A549 (cell line): Measurements from ENCODE around the gene GPR150. TPM values are rescaled to one million over a fixed set of nuclear protein-coding genes. Genes with fewer than 3 reads are reported as not detected.
A peak's percentile ranks its signal among the peaks of the same experiment; 100 is the strongest.

Experiments used
- ATAC-seq, 2 experiments: fragments of 200-7000 bp in 1 of 2; fragments of >200 bp in 1 of 2; cut with Nextera tagmentation in 1 of 2; cut with Tn5 transposase in 1 of 2; 3 replicates each; pipeline versions ENCODE4 v1.8.0 to v1.9.1; 2018 to 2020; ENCODE audit warnings: mild to moderate bottlenecking in 1 of 2, moderate library complexity in 1 of 2
- CTCF ChIA-PET: fragments of 300-600 bp; sonication (Branson Sonifier 250); formaldehyde crosslinking; extraction: SDS; loops from one replicate; lab custom pipeline; 2021; ENCODE audit warnings: antibody characterized with exemption, inconsistent platforms; lab: Yijun Ruan, JAX
- POLR2A ChIA-PET: fragments of 350-600 bp; formaldehyde crosslinking; extraction: SDS; loops from one replicate; lab custom pipeline; 2021; ENCODE audit warnings: antibody characterized with exemption, inconsistent platforms; lab: Yijun Ruan, JAX
- DNase-seq, 2 experiments: peaks; one replicate each; pipeline versions ENCODE4 v3.0.0 to v3.0.0-alpha.2; 2011 to 2016; ENCODE audit warnings: low read depth in 1 of 2, low spot score in 1 of 2
- FAIRE-seq: peaks from 2 replicates; lab custom pipeline; 2011; peaks lifted over from hg19 to GRCh38; lab: Jason Lieb, UNC
- H3K27ac ChIP-seq, 2 experiments: fragments of >200 bp; sonication (Bioruptor Twin); formaldehyde crosslinking; 3 replicates each; pipeline ENCODE4 v1.5.1; 2016 to 2017
- H3K4me1 ChIP-seq: fragments of >200 bp; sonication (Bioruptor Twin); formaldehyde crosslinking; 3 replicates; pipeline ENCODE4 v1.6.1; 2016
- H3K4me2 ChIP-seq: fragments of >200 bp; sonication (Bioruptor Twin); formaldehyde crosslinking; 3 replicates; pipeline ENCODE4 v1.6.1; 2016
- H3K4me3 ChIP-seq: fragments of >200 bp; sonication (Bioruptor Twin); formaldehyde crosslinking; 3 replicates; pipeline ENCODE4 v1.5.1; 2016
- H3K9me3 ChIP-seq: fragments of >200 bp; sonication (Bioruptor Twin); formaldehyde crosslinking; 3 replicates; pipeline ENCODE4 v1.6.1; 2016
- CBX2 ChIP-seq: fragments of 200-600 bp; sonication (generic); IDR thresholded peaks from 2 replicates; pipeline ENCODE4 v1.6.1; 2016; ENCODE audit warnings: low read depth, mild to moderate bottlenecking, borderline replicate concordance
- CEBPB ChIP-seq, 2 experiments: fragments of >200 bp in 1 of 2; sonication (Bioruptor Twin) in 1 of 2; formaldehyde crosslinking in 1 of 2; IDR thresholded peaks; 2 replicates each; pipeline ENCODE4 v1.6.1; 2012 to 2016
- CHD4 ChIP-seq: fragments of 200-600 bp; sonication (generic); IDR thresholded peaks from 2 replicates; pipeline ENCODE4 v1.6.1; 2016; ENCODE audit warnings: antibody characterized with exemption, mild to moderate bottlenecking, borderline replicate concordance
- CTCF ChIP-seq: fragments of >200 bp; sonication (Bioruptor Twin); formaldehyde crosslinking; IDR thresholded peaks from 3 replicates; pipeline ENCODE4 v1.5.1; 2016
- E2F6 ChIP-seq: IDR thresholded peaks from 2 replicates; pipeline ENCODE4 v1.6.1; 2012; ENCODE audit warnings: low read depth, borderline replicate concordance
- EHMT2 ChIP-seq: fragments of 200-600 bp; sonication (generic); IDR thresholded peaks from 2 replicates; pipeline ENCODE4 v1.6.1; 2016; ENCODE audit warnings: antibody characterized with exemption, low read depth, mild to moderate bottlenecking, moderate library complexity
- ELK1 ChIP-seq: fragments of 150-350 bp; IDR thresholded peaks from 2 replicates; pipeline ENCODE4 v1.6.1; 2014; ENCODE audit warnings: low read depth, mild to moderate bottlenecking, low read length
- ESRRA ChIP-seq: fragments of 150-350 bp; IDR thresholded peaks from 2 replicates; pipeline ENCODE4 v1.6.1; 2014; ENCODE audit warnings: mild to moderate bottlenecking, low read length, borderline replicate concordance
- FOSB ChIP-seq: fragments of 250-450 bp; sonication (Bioruptor Pico); IDR thresholded peaks from 2 replicates; pipeline ENCODE4 v1.5.0; 2020; ENCODE audit warnings: mild to moderate bottlenecking, moderate library complexity
- FOXS1 ChIP-seq: fragments of 250-450 bp; sonication (Bioruptor Pico); IDR thresholded peaks from 2 replicates; pipeline ENCODE4 v1.5.0; 2020; ENCODE audit warnings: mild to moderate bottlenecking, moderate library complexity
- GATA3 ChIP-seq: IDR thresholded peaks from 2 replicates; pipeline ENCODE4 v1.6.1; 2012; ENCODE audit warnings: borderline replicate concordance
- HMGXB4 ChIP-seq: fragments of 250-450 bp; sonication (Bioruptor Pico); IDR thresholded peaks from 2 replicates; pipeline ENCODE4 v1.5.0; 2021; ENCODE audit warnings: mild to moderate bottlenecking, moderate library complexity, borderline replicate concordance
- HOXB13 ChIP-seq: fragments of 250-450 bp; sonication (Bioruptor Pico); IDR thresholded peaks from 2 replicates; pipeline ENCODE4 v1.5.0; 2020; ENCODE audit warnings: low read depth, mild to moderate bottlenecking, moderate library complexity
- HOXB5 ChIP-seq: fragments of 250-450 bp; sonication (Bioruptor Pico); IDR thresholded peaks from 2 replicates; pipeline ENCODE4 v1.5.0; 2020; ENCODE audit warnings: mild to moderate bottlenecking, moderate library complexity
- JUN ChIP-seq, 2 experiments: fragments of >200 bp; sonication (Bioruptor Twin); formaldehyde crosslinking; IDR thresholded peaks; 2 replicates in 1 of 2; 3 replicates in 1 of 2; pipeline ENCODE4 v1.6.1; 2016 to 2017
- JUNB ChIP-seq: fragments of >200 bp; sonication (Bioruptor Twin); formaldehyde crosslinking; IDR thresholded peaks from 2 replicates; pipeline ENCODE4 v1.6.1; 2016
- MAX ChIP-seq: IDR thresholded peaks from 2 replicates; pipeline ENCODE4 v1.6.1; 2012
- MAZ ChIP-seq: fragments of 150-350 bp; IDR thresholded peaks from 2 replicates; pipeline ENCODE4 v1.6.1; 2014; ENCODE audit warnings: antibody characterized with exemption, low read depth, low read length, borderline replicate concordance
- MYC ChIP-seq: IDR thresholded peaks from 2 replicates; pipeline ENCODE4 v1.6.1; 2012; ENCODE audit warnings: mild to moderate bottlenecking, inconsistent platforms, low read length, improper control_type of control experiment, borderline replicate concordance
- NPAS2 ChIP-seq: fragments of 250-450 bp; sonication (Bioruptor Pico); IDR thresholded peaks from 2 replicates; pipeline ENCODE4 v1.8.0; 2022; ENCODE audit warnings: mild to moderate bottlenecking, moderate library complexity, borderline replicate concordance
- PHF8 ChIP-seq: fragments of 200-600 bp; sonication (generic); IDR thresholded peaks from 2 replicates; pipeline ENCODE4 v1.6.1; 2016; ENCODE audit warnings: low read depth, mild to moderate bottlenecking, antibody characterized with exemption, moderate library complexity, borderline replicate concordance
- POLR2A ChIP-seq: IDR thresholded peaks from 2 replicates; pipeline ENCODE4 v1.6.1; 2012; ENCODE audit warnings: mild to moderate bottlenecking, low read length
- POLR2AphosphoS2 ChIP-seq: conservative IDR thresholded peaks from 2 replicates; pipeline ENCODE4 v1.6.1; 2012; ENCODE audit warnings: low read length, improper control_type of control experiment, inconsistent platforms
- SREBF2 ChIP-seq: fragments of 450-650 bp; IDR thresholded peaks from 2 replicates; pipeline ENCODE4 v1.6.1; 2014; ENCODE audit warnings: mild to moderate bottlenecking, moderate library complexity
- ZNF302 ChIP-seq: fragments of 250-450 bp; sonication (Bioruptor Pico); IDR thresholded peaks from 2 replicates; pipeline ENCODE4 v1.9.0; 2021; ENCODE audit warnings: inconsistent platforms, mild to moderate bottlenecking, moderate library complexity
- WGBS: methylation state at CpG from one replicate; pipeline ENCODE4 v1.1.6; 2017; ENCODE audit errors: missing lambda C conversion rate; 5-methylcytosine and 5-hydroxymethylcytosine counted together
- polyA plus RNA-seq, 4 experiments: library from polyadenylated mRNA; depleted of rRNA in 3 of 4; stranded (reverse); fragments of >200 nt; fragmentation: RNase III in 1 of 4; extraction: RNeasy Plus Mini Kit Qiagen cat#74134 plus additional on column Dnase treatment in 1 of 4; gene quantifications; 2 replicates in 3 of 4; 3 replicates in 1 of 4; pipeline ENCODE4 v1.2.3, GENCODE V29; 2011 to 2017

GPR150 gene
- polyA plus RNA-seq, 2 of the 4 experiments (the other 2 are of a cell fraction): 0.13 TPM; not detected in 1

GRCh38 chr5:95646569-95647431, 26.9 kb downstream of the GPR150 start, which contains the start of gene RFESD (continued):
- 0 out of 2 replicates have a peak, but pooled peaks have one; percentile 8 for TF ChIP-seq ELK1
- TF ChIP-seq GATA3: peak; percentile 91
- TF ChIP-seq POLR2AphosphoS2: no peak
- no peak for TF ChIP-seq SREBF2
- TF ChIP-seq MAX: peak; percentile 94
- no peak; the same call in 2 of the 3 replicates for TF ChIP-seq CTCF
- peak; percentile 76 to 85; a peak in 3 of 5 replicates for TF ChIP-seq JUN (IDR thresholded peaks at IDR 0.05)

GRCh38 chr5:95647886-95648860, 28.3 kb downstream of the GPR150 start:
- peak overlapping the region; percentile 89 for H3K4me2 ChIP-seq
- CTCF ChIA-PET: interaction anchor here (1.8 to 7.7 kb wide), 6 partner anchors 11 to 199 kb away, joined by 5 to 104 read pairs (median 15); partner anchors contain the start of gene GLRX
- peak overlapping the region; percentile 47; the same call in 2 of the 3 replicates for H3K4me3 ChIP-seq
- ATAC-seq: no peak
- 68% methylated on average over 12 of the region's 12 CpGs for WGBS
- DNase-seq: peak in 1 of 2 experiments; percentile 26
- POLR2A ChIA-PET: interaction anchor here (2.1 kb wide), 1 partner anchor 133 kb away, joined by 8 read pairs; no protein-coding TSS in a partner anchor
- TF ChIP-seq JUNB (no peak), NPAS2 (no peak), HOXB5 (no peak), CHD4 (no peak), CBX2 (no peak), EHMT2 (no peak), ESRRA (no peak), HMGXB4 (CRISPR knock-in tag) (no peak), POLR2A (no peak), E2F6 (no peak), CEBPB (IDR thresholded peaks at IDR 0.05) (no peak), HOXB13 (CRISPR knock-in tag) (no peak), MAZ (no peak), FOSB (no peak), MYC (no peak), PHF8 (no peak), ELK1 (no peak), FOXS1 (CRISPR knock-in tag) (no peak), ZNF302 (CRISPR knock-in tag) (no peak)
- H3K27ac ChIP-seq: peak overlapping the region; percentile 85 to 87
- H3K9me3 ChIP-seq: no peaks in the 10 kb centered on the region
- H3K4me1 ChIP-seq: peaks cover 14% of the 10 kb centered on the region
- FAIRE-seq: no peak
